ENCODE results near the gene MEIS1. TPM values are rescaled to one million over a fixed set of nuclear protein-coding genes. Genes with fewer than 3 reads are reported as not detected.

The MEIS1 gene
- total and polyA plus RNA-seq, 2 of the 8 experiments (the other 6 are each of a cell fraction or from before 2014, with no cell fraction given): 0.17 to 1.2 TPM

GRCh38 chr2:66435963-66436362 is 1.0 kb downstream of the MEIS1 start:
- H3K79me2 ChIP-seq (ENCODE audit: control insufficient read depth in 1 of 2, insufficient read depth in 2 of 2, low read length in 2 of 2): no peaks in the 10 kb centered on the region
- H3K27me3 ChIP-seq (replicated peaks in 1 of 4; ENCODE audit: control insufficient read depth in 3 of 4, extremely low read depth in 1 of 4, insufficient read depth in 3 of 4, low read length in 3 of 4): peaks cover 61 to 100% (median 90%) of the 10 kb centered on the region in 4 experiments
- TF ChIP-seq POLR2AphosphoS5 (IDR thresholded peaks at IDR 0.05; ENCODE audit: low read depth, low read length) (no peak), JUN (IDR thresholded peaks at IDR 0.05; ENCODE audit: low read depth, low read length) (no peak), GABPA (IDR thresholded peaks at IDR 0.05; ENCODE audit: borderline replicate concordance, insufficient read depth, low read length) (no peak), RNF2 (IDR thresholded peaks at IDR 0.05; ENCODE audit: borderline replicate concordance, low read depth, low read length, missing control alignments, poor library complexity, severe bottlenecking) (no peak), CEBPB (IDR thresholded peaks at IDR 0.05; ENCODE audit: low read depth, low read length) (no peak), USF2 (IDR thresholded peaks at IDR 0.05; ENCODE audit: low read length) (no peak), CTBP2 (IDR thresholded peaks at IDR 0.05; ENCODE audit: borderline replicate concordance, insufficient read depth, insufficient read length, low read length) (no peak), GTF2F1 (IDR thresholded peaks at IDR 0.05; ENCODE audit: borderline replicate concordance, low read depth, low read length) (no peak), CHD1 (IDR thresholded peaks at IDR 0.05; ENCODE audit: low read depth, low read length) (no peak), ASH2L (IDR thresholded peaks at IDR 0.05; ENCODE audit: low read length) (no peak), SIRT6 (IDR thresholded peaks at IDR 0.05; ENCODE audit: low read length) (no peak), BCL11A (IDR thresholded peaks at IDR 0.05; ENCODE audit: low read depth in 2 of 2, low read length in 2 of 2) (no peak), MAFK (IDR thresholded peaks at IDR 0.05; ENCODE audit: low read depth, low read length) (no peak)

More at GRCh38 chr2:66435963-66436362, 1.0 kb downstream of the MEIS1 start:
- H3K27ac ChIP-seq (ENCODE audit: low read depth, low read length): no peak overlapping the region
- H2BK5ac ChIP-seq (ENCODE audit: low read depth, low read length): no peak overlapping the region
- no peak overlapping the region for H3K9ac ChIP-seq (replicated peaks in 1 of 4; ENCODE audit: extremely low read depth in 1 of 4, low read depth in 3 of 4, low read length in 3 of 4)
- no peaks in the 10 kb centered on the region for H3K79me1 ChIP-seq (ENCODE audit: low read depth, low read length)
- H2AFZ ChIP-seq (ENCODE audit: low read length): no peak overlapping the region
- no peak overlapping the region for H2BK12ac ChIP-seq (ENCODE audit: low read depth, low read length)
- peaks cover 11 to 39% (median 15%) of the 10 kb centered on the region in 4 experiments for H3K4me1 ChIP-seq (replicated peaks in 1 of 4; ENCODE audit: control insufficient read depth in 3 of 4, insufficient read depth in 4 of 4, low read length in 3 of 4)
- no peak overlapping the region for H3K56ac ChIP-seq (replicated peaks; ENCODE audit: insufficient read length, low read depth, low read length)
- peak overlapping the region; percentile 75 to 94; a peak in 3 of 4 replicates for H3K4me2 ChIP-seq (ENCODE audit: insufficient read depth in 1 of 2, low read depth in 2 of 2, low read length in 2 of 2)
- no peak overlapping the region for H2BK15ac ChIP-seq (ENCODE audit: low read length)
- POLR2A ChIA-PET (ENCODE audit: partially characterized antibody): interaction anchor here (2.3 kb wide), 1 partner anchor 140 kb away, joined by 8 read pairs; no protein-coding TSS in a partner anchor
- H2BK120ac ChIP-seq (replicated peaks; ENCODE audit: low read depth, low read length): no peak overlapping the region
- H3K14ac ChIP-seq (ENCODE audit: insufficient read length): no peak overlapping the region
- H2BK20ac ChIP-seq (ENCODE audit: low read length): no peak overlapping the region
- H4K20me1 ChIP-seq (replicated peaks in 1 of 2; ENCODE audit: control insufficient read depth in 1 of 2, insufficient read depth in 2 of 2, low read length in 2 of 2): peaks cover 2 to 11% of the 10 kb centered on the region in 2 experiments
- no peak overlapping the region for H3K18ac ChIP-seq (ENCODE audit: extremely low read depth, low read length)
- no peaks in the 10 kb centered on the region for H3K9me3 ChIP-seq (ENCODE audit: insufficient read depth in 2 of 2, low read depth in 1 of 2, low read length in 1 of 2)
- no peak for FAIRE-seq
- H3K23ac ChIP-seq (ENCODE audit: insufficient read length): no peak overlapping the region
- no peak overlapping the region for H3K4ac ChIP-seq (replicated peaks; ENCODE audit: insufficient read length, low read depth, low read length)
- no peak overlapping the region for H4K91ac ChIP-seq (replicated peaks; ENCODE audit: insufficient read length, low read length)
- WGBS, 2 experiments (ENCODE audit: extremely low coverage in 1 of 2, insufficient coverage in 1 of 2, insufficient read length in 1 of 2, insufficient replicate concordance in 2 of 2, low coverage in 1 of 2, low lambda C conversion rate in 2 of 2, missing lambda C conversion rate in 1 of 2): 12% methylated on average over 2 of the region's 2 CpGs; no CpG with 5 or more reads in 1 of the 2 experiments
- CTCF ChIA-PET (ENCODE audit: partially characterized antibody): interaction anchor here (1.0 to 10.4 kb wide), 4 partner anchors 9 to 141 kb away, joined by 5 to 161 read pairs (median 27); no protein-coding TSS in a partner anchor
- no peak overlapping the region for H4K8ac ChIP-seq (ENCODE audit: extremely low read depth, insufficient read depth, low read length)
- H3K36me3 ChIP-seq (ENCODE audit: control insufficient read depth in 2 of 4, insufficient read depth in 4 of 4, low read length in 3 of 4): no peaks in the 10 kb centered on the region
- H4K5ac ChIP-seq (ENCODE audit: insufficient read length, low read depth, low read length): no peak overlapping the region
- H3K4me3 ChIP-seq (ENCODE audit: extremely low read depth in 1 of 4, insufficient read depth in 2 of 4, low read depth in 3 of 4, low read length in 4 of 4): peak overlapping the region in 1 of 4 experiments; percentile 67; a peak in 2 of 8 replicates
- H2AK5ac ChIP-seq (ENCODE audit: low read depth, low read length): no peak overlapping the region
- no peak for DNase-seq (ENCODE audit: low read depth in 1 of 2, low spot score in 2 of 2)
- peaks cover 18% of the 10 kb centered on the region for H3K23me2 ChIP-seq (ENCODE audit: low read depth, low read length)

Data from H1 (cell line).